Activated naive CD8-positive, alpha-beta T cell treated with anti-CD3 and anti-CD28 coated beads for 36 hours (primary cell): ENCODE data around the gene TMEM192. TPM values are rescaled to one million over a fixed set of nuclear protein-coding genes. Genes with fewer than 3 reads are reported as not detected.
"Not testable (repeated sequence)": the region's sequence is repeated elsewhere in the genome, so short reads cannot be mapped to it uniquely, and the experiment has no call there.

Source experiments
- DNase-seq: peaks from one replicate; pipeline ENCODE4 v3.0.0; 2021
- H3K27ac Mint-ChIP-seq: one replicate; pipeline ENCODE4 v1.8.0; 2022; ENCODE audit warnings: mild to moderate bottlenecking, moderate library complexity, mixed read lengths
- H3K27me3 Mint-ChIP-seq: one replicate; pipeline ENCODE4 v1.8.0; 2022; ENCODE audit warnings: mild to moderate bottlenecking, mixed read lengths
- H3K36me3 Mint-ChIP-seq: one replicate; pipeline ENCODE4 v1.8.0; 2021; ENCODE audit warnings: mild to moderate bottlenecking, mixed read lengths
- H3K4me1 Mint-ChIP-seq: one replicate; pipeline ENCODE4 v1.8.0; 2021; ENCODE audit warnings: mixed read lengths
- H3K4me3 Mint-ChIP-seq: one replicate; pipeline ENCODE4 v1.8.0; 2022; ENCODE audit warnings: mild to moderate bottlenecking, moderate library complexity, mixed read lengths
- H3K9me3 Mint-ChIP-seq: one replicate; pipeline ENCODE4 v1.8.0; 2022; ENCODE audit warnings: mixed read lengths
- total RNA-seq, 2 experiments: library from RNA; stranded (reverse); gene quantifications; one replicate each; pipeline ENCODE4 v1.2.3, GENCODE V29; 2021

The TMEM192 gene
- 10 to 100 TPM; 13.2 to 14.9 TPM for total RNA-seq

DNA sequence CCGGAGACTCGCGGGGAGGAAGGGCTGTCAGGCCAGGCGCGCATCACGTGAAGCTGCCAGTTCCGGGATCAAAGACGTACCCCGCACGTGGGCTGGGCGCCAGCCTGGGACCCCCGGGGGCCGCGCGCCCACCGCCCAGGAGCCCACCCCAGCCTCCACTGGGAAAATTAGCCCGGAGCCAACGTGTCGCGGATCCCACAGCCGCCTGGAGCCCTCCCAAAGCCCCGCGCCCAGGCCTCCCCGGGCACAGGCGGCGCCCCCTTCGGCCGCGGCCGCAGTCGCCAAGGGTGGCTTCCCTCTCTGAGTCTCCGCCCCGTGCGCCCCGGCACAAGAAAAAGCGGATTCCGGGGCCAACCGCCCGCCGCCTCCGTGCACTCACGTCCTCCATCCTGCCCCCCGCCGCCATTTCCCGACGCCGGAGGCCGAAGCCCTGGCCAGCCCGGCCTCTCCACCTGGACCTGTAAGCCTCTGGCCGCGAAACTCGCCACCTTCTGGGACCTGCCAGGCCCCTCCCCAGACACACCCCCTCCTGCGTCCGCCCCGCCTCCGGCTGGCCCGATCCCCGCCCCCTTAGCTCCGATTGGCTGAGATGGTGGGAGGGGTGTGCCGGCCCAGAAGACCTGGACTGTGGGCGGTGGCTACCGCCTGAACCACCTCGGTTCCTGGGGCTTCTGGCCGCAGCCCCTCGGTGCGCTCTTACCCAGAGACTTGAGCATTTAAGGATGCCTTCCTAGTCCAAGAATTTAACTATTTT is at the start of gene TMEM192:
Gene TMEM192, minus strand, starts transcription at position 493 of the 754 bp plus-strand sequence. Its CDS starts 87 bp downstream, at position 406.
- H3K36me3 Mint-ChIP-seq: peaks cover 10% of the 10 kb centered on the region
- H3K27me3 Mint-ChIP-seq: no peaks in the 10 kb centered on the region
- peak within 1 kb of the TSS; percentile 95 for H3K4me3 Mint-ChIP-seq
- peaks cover 17% of the 10 kb centered on the region for H3K4me1 Mint-ChIP-seq
- H3K27ac Mint-ChIP-seq: peak within 1 kb of the TSS; percentile 93
- peak; percentile 93 for DNase-seq
- H3K9me3 Mint-ChIP-seq: no peaks in the 10 kb centered on the region

DNA sequence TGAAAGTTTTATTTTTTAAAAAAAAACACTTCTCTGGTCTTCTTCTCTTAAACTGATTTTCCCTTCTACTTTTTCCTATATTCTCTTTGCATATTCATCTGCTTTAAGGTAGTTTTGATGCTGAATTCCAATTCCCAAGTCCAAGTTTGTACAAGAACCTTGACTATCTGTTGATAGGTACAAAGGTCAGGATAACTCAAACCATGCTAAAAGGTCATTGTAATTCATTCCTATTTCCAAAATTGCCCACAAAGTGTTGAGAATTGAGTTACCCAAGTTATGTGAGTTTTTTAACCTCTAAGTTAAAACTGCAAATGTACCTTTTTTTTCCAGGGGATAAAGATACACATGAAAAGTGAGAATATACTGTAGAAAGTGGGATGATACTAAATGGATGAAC is 46.1 kb upstream of the TMEM192 start:
- peaks cover 4% of the 10 kb centered on the region for H3K27me3 Mint-ChIP-seq
- H3K4me1 Mint-ChIP-seq: no peaks in the 10 kb centered on the region
- no peak overlapping the region for H3K4me3 Mint-ChIP-seq
- peaks cover 8% of the 10 kb centered on the region for H3K9me3 Mint-ChIP-seq
- no peak for DNase-seq
- H3K27ac Mint-ChIP-seq: no peak overlapping the region
- H3K36me3 Mint-ChIP-seq: peaks cover 2% of the 10 kb centered on the region

DNA sequence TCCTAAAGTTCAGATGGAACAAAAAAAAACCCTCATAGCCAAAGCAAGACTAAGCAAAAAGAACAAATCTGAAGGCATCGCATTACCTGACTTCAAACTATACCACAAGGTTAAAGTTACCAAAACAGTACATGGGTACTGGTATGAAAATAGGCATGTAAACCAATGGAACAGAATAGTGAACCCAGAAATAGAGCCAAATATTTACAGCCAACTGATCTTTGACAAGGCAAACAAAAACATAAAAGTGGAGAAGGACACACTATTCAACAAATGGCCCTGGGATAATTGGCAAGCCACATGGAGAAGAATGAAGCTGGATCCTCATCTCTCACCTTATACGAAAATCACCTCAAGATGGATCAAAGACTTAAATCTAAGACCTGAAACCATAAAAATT is 44.2 kb upstream of the TMEM192 start:
- Mint-ChIP-seq H3K27ac (no peak overlapping the region), H3K27me3 (peaks cover 4% of the 10 kb centered on the region), H3K4me1 (no peaks in the 10 kb centered on the region), H3K4me3 (no peak overlapping the region), H3K9me3 (peaks cover 8% of the 10 kb centered on the region), H3K36me3 (peaks cover 2% of the 10 kb centered on the region)
- no peak for DNase-seq

DNA sequence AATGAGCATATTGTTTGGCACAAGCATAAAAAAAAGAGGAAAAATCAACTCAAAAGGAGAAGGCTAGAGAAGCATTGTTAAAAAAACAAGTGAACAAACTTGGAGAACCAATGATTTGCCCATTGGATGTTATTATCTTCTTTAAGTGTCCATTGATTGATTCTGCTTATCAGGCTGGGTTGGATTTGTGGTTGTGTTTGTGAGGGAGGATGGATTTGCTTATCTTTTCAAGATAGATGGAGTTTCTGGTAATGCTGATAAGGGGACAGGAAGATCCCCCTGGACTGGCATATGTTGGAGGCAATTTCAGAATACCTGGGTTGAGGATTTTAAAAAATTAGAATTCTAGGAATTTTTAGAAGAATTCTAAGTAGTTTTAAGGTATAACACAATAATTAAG is 41.8 kb upstream of the TMEM192 start:
- no peak for DNase-seq
- H3K4me3 Mint-ChIP-seq: no peak overlapping the region
- H3K27me3 Mint-ChIP-seq: peaks cover 4% of the 10 kb centered on the region
- peaks cover 8% of the 10 kb centered on the region for H3K9me3 Mint-ChIP-seq
- no peak overlapping the region for H3K27ac Mint-ChIP-seq
- H3K36me3 Mint-ChIP-seq: peaks cover 3% of the 10 kb centered on the region
- no peaks in the 10 kb centered on the region for H3K4me1 Mint-ChIP-seq

DNA sequence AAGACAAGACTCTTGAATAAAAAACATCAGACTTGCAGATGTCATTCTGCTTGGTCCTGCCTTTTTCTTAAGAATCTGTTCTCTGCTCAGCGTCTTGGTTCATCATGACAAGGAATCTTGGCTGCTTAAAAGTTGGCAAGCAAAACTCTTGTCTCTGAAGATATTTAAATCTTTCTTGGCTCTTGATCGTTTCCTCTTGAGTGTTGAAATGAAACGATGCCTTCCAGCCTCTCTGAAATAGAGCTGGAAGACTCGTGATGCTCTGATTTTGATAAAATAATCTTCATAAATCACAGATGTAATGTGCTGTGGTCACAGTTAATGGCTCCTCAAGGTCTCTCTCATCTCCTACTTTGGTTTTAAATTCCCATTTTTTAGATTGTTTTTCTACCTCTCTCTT is 39.9 kb upstream of the TMEM192 start:
- no peak for DNase-seq
- Mint-ChIP-seq H3K9me3 (peaks cover 8% of the 10 kb centered on the region), H3K4me3 (no peak overlapping the region), H3K27ac (no peak overlapping the region), H3K4me1 (no peaks in the 10 kb centered on the region), H3K36me3 (peaks cover 3% of the 10 kb centered on the region), H3K27me3 (peaks cover 4% of the 10 kb centered on the region)

DNA sequence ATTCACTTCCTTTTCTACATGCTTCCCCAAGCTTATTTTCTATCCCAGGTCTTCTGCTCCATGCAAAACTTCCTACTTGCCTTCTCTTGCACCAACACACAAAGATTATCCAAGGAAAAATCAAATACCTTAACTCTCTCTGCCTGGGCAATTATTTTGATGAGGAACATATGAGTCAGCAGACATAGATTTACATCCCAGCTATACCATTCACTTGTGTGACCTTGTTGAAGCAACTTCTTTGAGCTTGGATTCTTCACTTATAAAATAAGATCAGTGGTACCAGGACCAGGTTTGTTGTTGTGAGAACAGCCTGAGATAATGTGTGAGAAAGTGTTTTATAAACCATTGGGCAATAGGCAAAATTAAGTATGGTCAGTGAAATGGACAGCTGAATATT is 39.1 kb upstream of the TMEM192 start:
- Mint-ChIP-seq H3K27ac (no peak overlapping the region), H3K4me1 (no peaks in the 10 kb centered on the region), H3K9me3 (peaks cover under 1% of the 10 kb centered on the region), H3K4me3 (no peak overlapping the region), H3K27me3 (peaks cover 4% of the 10 kb centered on the region), H3K36me3 (peaks cover 1% of the 10 kb centered on the region)
- no peak for DNase-seq

DNA sequence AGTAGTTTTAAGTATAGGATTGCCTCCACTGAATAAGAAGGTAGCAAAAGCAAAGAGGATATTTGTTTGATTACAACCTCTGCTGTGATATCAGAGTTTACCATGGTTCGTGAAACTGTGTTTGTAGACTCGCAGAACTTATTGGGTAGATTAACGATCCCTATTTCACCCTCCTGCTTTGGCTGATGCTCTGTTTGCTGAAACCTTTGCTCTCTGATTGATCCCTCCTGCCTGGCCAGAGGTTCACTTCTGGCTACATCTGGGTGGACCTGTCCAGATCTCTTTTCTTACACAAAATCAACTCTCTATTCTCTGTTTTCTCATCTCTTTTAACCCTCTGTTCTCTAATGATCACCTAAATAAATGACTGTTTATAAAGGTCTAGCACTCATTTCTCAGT is 37.9 kb upstream of the TMEM192 start:
- no peak overlapping the region for H3K27ac Mint-ChIP-seq
- H3K36me3 Mint-ChIP-seq: peaks cover 1% of the 10 kb centered on the region
- H3K4me3 Mint-ChIP-seq: no peak overlapping the region
- H3K27me3 Mint-ChIP-seq: peaks cover 4% of the 10 kb centered on the region
- H3K9me3 Mint-ChIP-seq: no peaks in the 10 kb centered on the region
- H3K4me1 Mint-ChIP-seq: no peaks in the 10 kb centered on the region
- no peak for DNase-seq

DNA sequence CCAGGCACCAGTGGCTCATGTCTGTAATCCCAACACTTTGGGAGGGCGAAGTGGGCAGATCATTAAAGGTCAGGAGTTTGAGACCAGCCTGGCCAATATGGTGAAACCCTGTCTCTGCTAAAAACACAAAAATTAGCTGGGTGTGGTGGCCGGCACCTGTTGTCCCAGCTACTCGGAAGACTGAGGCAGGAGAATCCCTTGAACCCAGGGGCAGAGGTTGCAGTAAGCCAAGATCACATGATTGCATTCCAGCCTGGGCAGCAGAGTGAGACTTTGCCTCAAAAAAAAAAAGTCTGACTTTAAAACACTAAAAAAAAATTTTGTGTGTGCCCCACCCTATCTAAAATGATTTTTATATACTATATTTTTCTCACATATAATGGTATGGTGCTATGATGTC is 26.2 kb upstream of the TMEM192 start:
- DNase-seq: no peak
- Mint-ChIP-seq H3K27me3 (no peaks in the 10 kb centered on the region), H3K4me1 (no peaks in the 10 kb centered on the region), H3K36me3 (no peaks in the 10 kb centered on the region), H3K9me3 (peaks cover 6% of the 10 kb centered on the region), H3K4me3 (no peak overlapping the region), H3K27ac (no peak overlapping the region)

DNA sequence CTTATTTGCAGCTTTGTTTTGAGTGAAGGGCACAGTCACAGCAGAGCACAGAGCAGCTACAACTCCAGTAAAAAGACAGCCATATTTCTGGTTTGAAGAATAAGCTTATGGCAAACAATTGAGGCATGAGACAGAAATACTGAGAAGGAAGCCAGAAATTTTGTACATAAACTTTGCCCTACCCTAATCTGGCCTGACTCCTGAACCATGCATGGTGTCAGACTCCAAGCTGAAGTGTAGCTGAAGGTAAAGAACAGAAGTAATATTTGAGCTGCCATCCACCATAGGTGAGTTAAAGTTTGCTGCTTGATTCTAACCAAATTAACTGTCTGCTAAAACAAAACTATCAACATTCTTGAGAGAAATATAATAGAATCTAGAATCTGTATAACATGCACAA is 24.5 kb upstream of the TMEM192 start:
- Mint-ChIP-seq H3K9me3 (peaks cover 6% of the 10 kb centered on the region), H3K4me1 (peaks cover 6% of the 10 kb centered on the region), H3K4me3 (no peak overlapping the region), H3K36me3 (no peaks in the 10 kb centered on the region), H3K27me3 (no peaks in the 10 kb centered on the region), H3K27ac (no peak overlapping the region)
- no peak for DNase-seq

DNA sequence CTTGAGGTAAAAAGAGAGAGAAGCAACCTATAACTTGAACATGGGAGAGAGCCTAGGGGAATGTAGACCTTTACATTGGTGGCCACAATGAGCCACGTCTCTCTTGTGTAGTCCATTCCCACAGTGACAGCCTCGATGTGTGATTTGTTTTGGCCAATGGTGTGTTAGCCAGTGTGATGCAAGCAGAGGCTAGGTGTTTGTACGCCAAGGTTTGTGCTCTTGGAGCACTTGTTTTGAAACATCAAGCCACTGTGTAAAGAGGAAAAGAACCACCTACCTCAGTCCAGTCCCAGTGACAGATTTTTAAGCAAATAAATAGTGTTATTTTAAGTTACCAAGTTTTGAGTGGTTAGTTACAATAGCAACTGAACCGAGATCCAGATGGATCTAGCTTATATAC is 23.9 kb upstream of the TMEM192 start:
- no peak for DNase-seq
- H3K9me3 Mint-ChIP-seq: peaks cover 6% of the 10 kb centered on the region
- H3K27me3 Mint-ChIP-seq: no peaks in the 10 kb centered on the region
- H3K36me3 Mint-ChIP-seq: no peaks in the 10 kb centered on the region
- peaks cover 6% of the 10 kb centered on the region for H3K4me1 Mint-ChIP-seq
- H3K4me3 Mint-ChIP-seq: no peak overlapping the region
- H3K27ac Mint-ChIP-seq: no peak overlapping the region

DNA sequence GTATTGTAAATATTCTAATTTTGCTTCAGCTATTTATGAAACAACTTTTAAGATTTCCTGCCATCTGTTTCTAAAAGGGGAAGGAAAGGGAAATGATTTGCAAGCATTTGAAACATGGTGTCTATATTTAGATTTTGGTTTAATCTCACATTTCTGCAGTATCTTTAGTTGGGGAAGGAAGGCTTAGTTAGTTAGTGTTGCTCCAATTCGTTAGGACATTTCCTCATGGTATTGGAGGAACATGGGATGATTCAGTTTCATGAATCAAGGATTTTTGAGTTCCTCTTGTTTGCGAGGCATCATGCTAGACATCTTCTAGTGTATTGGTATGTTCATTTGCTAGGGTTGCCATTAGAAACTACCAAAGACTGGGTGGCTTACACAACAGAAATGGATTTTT is 20.5 kb upstream of the TMEM192 start:
- no peaks in the 10 kb centered on the region for H3K36me3 Mint-ChIP-seq
- H3K27me3 Mint-ChIP-seq: no peaks in the 10 kb centered on the region
- DNase-seq: no peak
- no peak overlapping the region for H3K27ac Mint-ChIP-seq
- peaks cover 5% of the 10 kb centered on the region for H3K9me3 Mint-ChIP-seq
- no peak overlapping the region for H3K4me3 Mint-ChIP-seq
- H3K4me1 Mint-ChIP-seq: peaks cover 8% of the 10 kb centered on the region

DNA sequence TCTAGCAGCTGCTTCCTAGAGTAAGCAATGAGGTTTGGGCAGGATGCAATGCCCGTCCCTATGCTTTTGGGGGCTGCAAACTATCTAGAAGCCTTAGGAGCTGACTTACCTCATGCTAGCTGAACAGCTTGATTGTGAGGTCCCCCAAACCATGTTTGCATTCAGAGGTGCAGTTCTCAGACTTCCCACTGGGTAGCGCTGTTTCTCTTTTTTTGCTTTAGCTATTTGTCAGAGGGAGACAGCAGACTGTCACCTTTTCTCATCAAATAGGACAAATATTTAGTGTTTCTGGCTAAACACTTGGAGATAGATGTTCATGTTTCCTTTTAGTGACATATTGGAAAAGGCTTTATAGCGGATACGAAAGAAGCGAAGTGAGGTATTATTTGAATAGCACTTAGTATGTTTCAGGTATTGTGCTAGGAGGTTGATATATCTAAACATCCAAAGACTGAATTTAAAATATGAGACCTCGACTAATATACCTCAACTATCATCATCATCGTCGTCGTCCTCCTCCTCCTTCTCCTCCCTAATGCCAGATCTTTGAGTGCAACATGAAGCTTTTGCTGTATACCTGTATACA is 18.7 kb upstream of the TMEM192 start:
- peaks cover 8% of the 10 kb centered on the region for H3K4me1 Mint-ChIP-seq
- no peaks in the 10 kb centered on the region for H3K9me3 Mint-ChIP-seq
- H3K27me3 Mint-ChIP-seq: no peaks in the 10 kb centered on the region
- no peak overlapping the region for H3K4me3 Mint-ChIP-seq
- peak; percentile 64 for DNase-seq
- no peaks in the 10 kb centered on the region for H3K36me3 Mint-ChIP-seq
- no peak overlapping the region for H3K27ac Mint-ChIP-seq

DNA sequence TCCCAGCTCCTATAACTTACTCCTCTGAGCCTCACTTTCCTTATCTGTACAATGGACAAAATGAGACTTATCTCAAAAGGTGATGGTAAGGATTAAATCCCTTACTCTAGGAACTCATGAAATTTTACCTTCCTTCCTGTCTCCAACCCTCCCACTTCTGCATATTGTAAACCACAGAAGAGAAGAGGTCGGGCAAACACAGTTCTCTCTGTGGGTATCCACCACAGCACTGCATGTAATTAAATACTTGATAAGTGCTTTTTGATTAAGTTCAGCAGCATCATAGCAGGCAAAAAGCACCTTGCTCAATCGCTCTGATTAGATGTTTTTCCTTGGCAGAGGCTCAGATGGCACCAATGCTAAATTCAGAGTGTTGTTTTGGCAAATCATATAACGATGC is 17.3 kb upstream of the TMEM192 start:
- no peaks in the 10 kb centered on the region for H3K9me3 Mint-ChIP-seq
- H3K36me3 Mint-ChIP-seq: no peaks in the 10 kb centered on the region
- H3K27ac Mint-ChIP-seq: no peak overlapping the region
- H3K4me1 Mint-ChIP-seq: peaks cover 8% of the 10 kb centered on the region
- H3K4me3 Mint-ChIP-seq: no peak overlapping the region
- DNase-seq: no peak
- H3K27me3 Mint-ChIP-seq: no peaks in the 10 kb centered on the region

DNA sequence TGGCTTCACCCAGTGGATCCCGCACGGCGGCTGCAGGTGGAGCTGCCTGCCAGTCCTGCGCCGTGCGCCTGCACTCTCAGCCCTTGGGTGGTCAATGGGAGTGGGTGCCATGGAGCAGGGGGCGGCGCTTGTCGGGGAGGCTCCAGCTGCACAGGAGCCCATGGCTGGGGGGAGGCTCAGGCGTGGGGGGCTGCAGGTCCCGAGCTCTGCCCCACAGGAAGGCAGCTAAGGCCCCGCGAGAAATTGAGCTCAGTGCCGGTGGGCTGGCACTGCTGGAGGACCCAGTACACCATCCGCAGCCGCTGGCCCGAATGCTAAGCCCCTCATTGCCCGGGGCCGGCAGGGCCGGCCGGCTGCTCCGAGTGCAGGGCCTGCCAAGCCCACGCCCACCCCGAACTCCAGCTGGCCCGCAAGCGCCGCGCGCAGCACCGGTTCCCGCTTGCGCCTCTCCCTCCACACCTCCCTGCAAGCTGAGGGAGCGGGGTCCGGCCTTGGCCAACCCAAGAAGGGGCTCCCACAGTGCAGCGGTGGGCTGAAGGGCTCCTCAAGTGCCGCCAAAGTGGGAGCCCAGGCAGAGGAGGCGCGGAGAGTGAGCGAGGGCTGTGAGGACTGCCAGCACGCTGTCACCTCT is 13.3 kb upstream of the TMEM192 start:
- H3K4me1 Mint-ChIP-seq, H3K27me3 Mint-ChIP-seq, H3K4me3 Mint-ChIP-seq, H3K9me3 Mint-ChIP-seq, H3K27ac Mint-ChIP-seq, DNase-seq, H3K36me3 Mint-ChIP-seq: not testable (repeated sequence)

DNA sequence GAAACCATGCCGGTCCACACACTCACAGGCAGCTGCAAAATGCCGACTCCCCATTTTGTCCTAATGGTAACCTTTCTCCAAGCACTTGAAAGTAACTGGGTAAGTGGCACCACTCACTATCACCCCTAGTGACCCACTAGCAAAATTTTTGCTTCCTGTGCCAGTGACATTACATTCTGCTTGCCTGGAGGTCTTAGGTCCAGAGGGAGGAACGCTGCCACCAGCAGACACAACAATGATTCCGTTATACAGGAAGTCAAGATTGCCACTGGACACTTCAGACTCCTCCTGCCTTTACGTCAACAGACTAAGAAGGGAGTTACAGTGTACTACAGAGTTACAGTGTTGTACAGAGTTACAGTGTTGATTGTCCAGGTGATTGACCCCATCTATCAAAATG is 11.8 kb upstream of the TMEM192 start:
- H3K27ac Mint-ChIP-seq: no peak overlapping the region
- H3K4me1 Mint-ChIP-seq: no peaks in the 10 kb centered on the region
- DNase-seq: no peak
- no peaks in the 10 kb centered on the region for H3K9me3 Mint-ChIP-seq
- no peaks in the 10 kb centered on the region for H3K36me3 Mint-ChIP-seq
- H3K27me3 Mint-ChIP-seq: peaks cover 10% of the 10 kb centered on the region
- no peak overlapping the region for H3K4me3 Mint-ChIP-seq
